Measurements from ENCODE around the gene OSBP.
"Not testable (repeated sequence)": the region's sequence is repeated elsewhere in the genome, so short reads cannot be mapped to it uniquely, and the experiment has no call there.

Gene OSBP

GRCh38 chr11:59551659-59552521, 63.7 kb downstream of the OSBP start:
- in situ Hi-C loops (cut with MboI; ENCODE audit: low sequenced_read_pairs, unreplicated experiment), result loop anchor here (10.0 kb wide), 1 partner anchor 113 kb away; the partner anchor contains the start of gene PATL1
- no peak for DNase-seq (ENCODE audit: low spot score)
- TF ChIP-seq CTCF (IDR thresholded peaks at IDR 0.05; ENCODE audit: borderline replicate concordance, control extremely low read depth, extremely low read depth, insufficient read depth, missing control alignments), result no peak

- in situ Hi-C loops (cut with MboI; ENCODE audit: low sequenced_read_pairs, unreplicated experiment), result loop anchor here (10.0 kb wide), 1 partner anchor 114 kb away; the partner anchor contains the start of gene PATL1
- peak; percentile 39 for DNase-seq (ENCODE audit: low spot score)
- no peak for TF ChIP-seq CTCF (IDR thresholded peaks at IDR 0.05; ENCODE audit: borderline replicate concordance, control extremely low read depth, extremely low read depth, insufficient read depth, missing control alignments)
Observed at GRCh38 chr11:59550842-59551658, 64.5 kb downstream of the OSBP start.

- TF ChIP-seq CTCF (IDR thresholded peaks at IDR 0.05; ENCODE audit: borderline replicate concordance, control extremely low read depth, extremely low read depth, insufficient read depth, missing control alignments), result peak; percentile 36
- in situ Hi-C loops (cut with MboI; ENCODE audit: low sequenced_read_pairs, unreplicated experiment), result loop anchor here (10.0 kb wide), 1 partner anchor 114 kb away; the partner anchor contains the start of gene PATL1
- peak; percentile 84 for DNase-seq (ENCODE audit: low spot score)
Observed at GRCh38 chr11:59550368-59550841, 65.2 kb downstream of the OSBP start.

- DNase-seq (ENCODE audit: low spot score), result no peak
- no peak for TF ChIP-seq CTCF (IDR thresholded peaks at IDR 0.05; ENCODE audit: borderline replicate concordance, control extremely low read depth, extremely low read depth, insufficient read depth, missing control alignments)
- in situ Hi-C loops (cut with MboI; ENCODE audit: low sequenced_read_pairs, unreplicated experiment), result loop anchor here (25.0 kb wide), 1 partner anchor 264 kb away; the partner anchor contains the start of gene MRPL16
Observed at GRCh38 chr11:59548309-59548656, 67.3 kb downstream of the OSBP start.

- not testable (repeated sequence) for DNase-seq (ENCODE audit: low spot score)
- in situ Hi-C loops (cut with MboI; ENCODE audit: low sequenced_read_pairs, unreplicated experiment), result loop anchor here (25.0 kb wide), 1 partner anchor 265 kb away; the partner anchor contains the start of gene MRPL16
Observed at GRCh38 chr11:59547605-59548308, 67.8 kb downstream of the OSBP start.

- no peak for DNase-seq (ENCODE audit: low spot score)
- TF ChIP-seq CTCF (IDR thresholded peaks at IDR 0.05; ENCODE audit: borderline replicate concordance, control extremely low read depth, extremely low read depth, insufficient read depth, missing control alignments), result no peak
- in situ Hi-C loops (cut with MboI; ENCODE audit: low sequenced_read_pairs, unreplicated experiment), result loop anchor here (25.0 kb wide), 1 partner anchor 267 kb away; the partner anchor contains the start of gene MRPL16
Observed at GRCh38 chr11:59545179-59546020, 70.2 kb downstream of the OSBP start.
